Keratinocyte (primary cell): ENCODE measurements around the gene VWC2. TPM values are rescaled to one million over a fixed set of nuclear protein-coding genes. Genes with fewer than 3 reads are reported as not detected.

Experiments
- DNase-seq: peaks from one replicate; pipeline ENCODE4 v3.0.0-alpha.2; 2011; ENCODE audit warnings: low read depth, missing footprints, low spot score
- FAIRE-seq: peaks from 2 replicates; lab custom pipeline; 2011; peaks lifted over from hg19 to GRCh38; lab: Jason Lieb, UNC
- H2AFZ ChIP-seq: 2 replicates; pipeline ENCODE4 v1.6.0; 2012; ENCODE audit warnings: low read length, control low read depth, inconsistent platforms; ENCODE audit not compliant: control insufficient read depth
- H3K27ac ChIP-seq: 2 replicates; pipeline ENCODE4 v1.5.1; 2011; ENCODE audit warnings: low read length; ENCODE audit not compliant: control insufficient read depth, insufficient read depth
- H3K27me3 ChIP-seq: 3 replicates; pipeline ENCODE4 v1.6.0; 2011; ENCODE audit warnings: low read length; ENCODE audit not compliant: control insufficient read depth, insufficient read depth; ENCODE audit errors: extremely low read depth
- H3K36me3 ChIP-seq, 2 experiments: 2 replicates in 1 of 2; 3 replicates in 1 of 2; pipeline ENCODE4 v1.5.1; 2011; ENCODE audit warnings: low read length in 2 of 2, mild to moderate bottlenecking in 1 of 2; ENCODE audit not compliant: control insufficient read depth in 2 of 2, insufficient read depth in 2 of 2; ENCODE audit errors: extremely low read depth in 1 of 2
- H3K4me1 ChIP-seq: 3 replicates; pipeline ENCODE4 v1.5.1; 2011; ENCODE audit warnings: low read length; ENCODE audit not compliant: control insufficient read depth, insufficient read depth; ENCODE audit errors: extremely low read depth
- H3K4me2 ChIP-seq: 3 replicates; pipeline ENCODE4 v1.6.0; 2011; ENCODE audit warnings: low read depth, low read length; ENCODE audit not compliant: control insufficient read depth, insufficient read depth; ENCODE audit errors: extremely low read depth
- H3K4me3 ChIP-seq, 3 experiments: fragments of 200-600 bp in 1 of 3; sonication (generic) in 1 of 3; 2 replicates in 2 of 3; 3 replicates in 1 of 3; pipeline ENCODE4 v1.5.1; 2011 to 2016; ENCODE audit warnings: low read length in 3 of 3, mild to moderate bottlenecking in 3 of 3, control low read depth in 2 of 3, inconsistent platforms in 1 of 3, low read depth in 1 of 3, mixed read lengths in 1 of 3, mixed run types in 1 of 3, moderate library complexity in 1 of 3; ENCODE audit not compliant: control insufficient read depth in 2 of 3, insufficient read depth in 2 of 3; ENCODE audit errors: extremely low read depth in 1 of 3
- H3K79me2 ChIP-seq: 2 replicates; pipeline ENCODE4 v1.6.0; 2012; ENCODE audit warnings: low read length; ENCODE audit not compliant: control insufficient read depth, insufficient read depth
- H3K9ac ChIP-seq: 3 replicates; pipeline ENCODE4 v1.6.0; 2011; ENCODE audit warnings: low read length; ENCODE audit not compliant: control insufficient read depth, insufficient read depth; ENCODE audit errors: extremely low read depth
- H3K9me1 ChIP-seq: 3 replicates; pipeline ENCODE4 v1.6.0; 2011; ENCODE audit warnings: low read length; ENCODE audit not compliant: control insufficient read depth, insufficient read depth; ENCODE audit errors: extremely low read depth
- H3K9me3 ChIP-seq: 2 replicates; pipeline ENCODE4 v1.5.1; 2012; ENCODE audit warnings: low read depth, low read length; ENCODE audit not compliant: control insufficient read depth
- H4K20me1 ChIP-seq: 3 replicates; pipeline ENCODE4 v1.6.0; 2011; ENCODE audit warnings: low read length; ENCODE audit not compliant: control insufficient read depth, insufficient read depth; ENCODE audit errors: extremely low read depth
- CTCF ChIP-seq, 3 experiments: IDR thresholded peaks in 1 of 3; conservative IDR thresholded peaks in 1 of 3; optimal IDR thresholded peaks in 1 of 3; 2 replicates in 2 of 3; 3 replicates in 1 of 3; pipeline versions ENCODE3 to v1.5.1; 2011; ENCODE audit warnings: low read length in 3 of 3, mild to moderate bottlenecking in 3 of 3, moderate library complexity in 2 of 3, control low read depth in 1 of 3, inconsistent platforms in 1 of 3; ENCODE audit not compliant: insufficient read depth in 2 of 3; ENCODE audit errors: extremely low read depth in 1 of 3
- EZH2 ChIP-seq: IDR thresholded peaks from one replicate; pipeline ENCODE4 v1.6.1; 2012; ENCODE audit warnings: inconsistent platforms, mild to moderate bottlenecking, low read length, moderate library complexity
- dilution Hi-C: fragments of 300-500 bp; cut with MboI; formaldehyde crosslinking; loops from one replicate; pipeline ENCODE4 v1.7.0; 2020; ENCODE audit warnings: low sequenced_read_pairs; ENCODE audit not compliant: extremely low pct_ligation_motif_present
- polyA plus RNA-seq, 5 experiments: library from polyadenylated mRNA; depleted of rRNA in 3 of 5; stranded (reverse) in 3 of 5; stranded (forward) in 1 of 5; unstranded in 1 of 5; fragments of >200 nt; gene quantifications; 1 replicate in 1 of 5; 2 replicates in 3 of 5; 3 replicates in 1 of 5; pipeline versions ENCODE4 v1.2.1 to v1.2.3, GENCODE V29; 2011 to 2012; ENCODE audit warnings: missing spikeins in 2 of 5, low read depth in 1 of 5, low replicate concordance in 1 of 5

The VWC2 gene
- polyA plus RNA-seq, 1 donor (not counting 4 experiments of a cell fraction or from before 2014, with no cell fraction given), result not detected

GRCh38 chr7:49883933-49884332 lies 110.5 kb downstream of the VWC2 start:
- dilution Hi-C loops, result no loop called here
- Histone ChIP-seq H3K79me2 (no peaks in the 10 kb centered on the region), H3K4me1 (peaks cover under 1% of the 10 kb centered on the region), H3K9me3 (no peaks in the 10 kb centered on the region), H3K36me3 (no peaks in the 10 kb centered on the region), H4K20me1 (no peaks in the 10 kb centered on the region), H3K27me3 (no peaks in the 10 kb centered on the region), H3K27ac (no peak overlapping the region), H2AFZ (no peak overlapping the region), H3K4me3 (no peak overlapping the region), H3K4me2 (no peak overlapping the region), H3K9ac (no peak overlapping the region), H3K9me1 (no peaks in the 10 kb centered on the region)
- DNase-seq, result no peak
- no peak for FAIRE-seq
- TF ChIP-seq CTCF (optimal IDR thresholded peaks at IDR 0.05 in 1 of 3, IDR thresholded peaks at IDR 0.05 in 1 of 3, conservative IDR thresholded peaks at IDR 0.05 in 1 of 3; ENCODE audit: extremely low read depth in 1 of 3, insufficient read depth in 2 of 3, low read length in 3 of 3) (no peak), EZH2 (no peak)

- Histone ChIP-seq H3K27ac (no peak overlapping the region), H3K9me3 (no peaks in the 10 kb centered on the region), H3K4me1 (no peaks in the 10 kb centered on the region), H2AFZ (no peak overlapping the region), H3K4me3 (no peak overlapping the region), H3K79me2 (no peaks in the 10 kb centered on the region), H3K4me2 (no peak overlapping the region), H4K20me1 (no peaks in the 10 kb centered on the region), H3K9ac (no peak overlapping the region), H3K36me3 (no peaks in the 10 kb centered on the region), H3K27me3 (no peaks in the 10 kb centered on the region), H3K9me1 (no peaks in the 10 kb centered on the region)
- dilution Hi-C loops, result no loop called here
- no peak for TF ChIP-seq CTCF (optimal IDR thresholded peaks at IDR 0.05 in 1 of 3, IDR thresholded peaks at IDR 0.05 in 1 of 3, conservative IDR thresholded peaks at IDR 0.05 in 1 of 3; ENCODE audit: extremely low read depth in 1 of 3, insufficient read depth in 2 of 3, low read length in 3 of 3)
- no peak for TF ChIP-seq EZH2
- FAIRE-seq (no peak), DNase-seq (no peak)
Observed at GRCh38 chr7:49885593-49886285, 112.3 kb downstream of the VWC2 start.
